BLaER1 (cell line): ENCODE results near the gene KTN1.

Experiments
- H3K27ac ChIP-seq: shearing (Covaris generic); formaldehyde crosslinking; 2 replicates; pipeline ENCODE4 v1.8.1; 2022
- H3K27me3 ChIP-seq: shearing (Covaris generic); formaldehyde crosslinking; 2 replicates; pipeline ENCODE4 v1.8.1; 2022
- H3K36me3 ChIP-seq: shearing (Covaris generic); formaldehyde crosslinking; 2 replicates; pipeline ENCODE4 v1.8.1; 2022
- H3K4me1 ChIP-seq: shearing (Covaris generic); formaldehyde crosslinking; 2 replicates; pipeline ENCODE4 v1.8.1; 2022
- H3K4me2 ChIP-seq: shearing (Covaris generic); formaldehyde crosslinking; 2 replicates; pipeline ENCODE4 v1.8.1; 2022
- H3K4me3 ChIP-seq: shearing (Covaris generic); formaldehyde crosslinking; 2 replicates; pipeline ENCODE4 v1.8.1; 2022
- H3K9ac ChIP-seq: shearing (Covaris generic); formaldehyde crosslinking; 2 replicates; pipeline ENCODE4 v1.8.1; 2022
- H3K9me3 ChIP-seq: shearing (Covaris generic); formaldehyde crosslinking; 2 replicates; pipeline ENCODE4 v1.8.1; 2022
- H4K20me1 ChIP-seq: shearing (Covaris generic); formaldehyde crosslinking; 2 replicates; pipeline ENCODE4 v1.8.1; 2022
- Cebpa-rat ChIP-seq: shearing (Covaris generic); IDR thresholded peaks from 2 replicates; pipeline ENCODE4 v1.8.1; 2022

Gene KTN1

GRCh38 chr14:55540847-55541773 is 38.9 kb upstream of the KTN1 start:
- Histone ChIP-seq H3K9me3 (peaks cover 13% of the 10 kb centered on the region), H4K20me1 (no peaks in the 10 kb centered on the region), H3K4me3 (no peak overlapping the region), H3K4me2 (no peak overlapping the region), H3K27me3 (no peaks in the 10 kb centered on the region), H3K27ac (no peak overlapping the region), H3K36me3 (no peaks in the 10 kb centered on the region), H3K9ac (no peak overlapping the region), H3K4me1 (no peaks in the 10 kb centered on the region)
- TF ChIP-seq Cebpa-rat: no peak

- no peak overlapping the region for H3K27ac ChIP-seq
- no peak overlapping the region for H3K4me3 ChIP-seq
- no peak overlapping the region for H3K4me2 ChIP-seq
- H3K4me1 ChIP-seq: no peaks in the 10 kb centered on the region
- H3K36me3 ChIP-seq: no peaks in the 10 kb centered on the region
- no peak for TF ChIP-seq Cebpa-rat
- no peaks in the 10 kb centered on the region for H4K20me1 ChIP-seq
- H3K9ac ChIP-seq: no peak overlapping the region
- no peaks in the 10 kb centered on the region for H3K9me3 ChIP-seq
- no peaks in the 10 kb centered on the region for H3K27me3 ChIP-seq
These were observed 34.2 kb upstream of the KTN1 start for GRCh38 chr14:55545779-55546178.

GRCh38 chr14:55546212-55546874 is 33.7 kb upstream of the KTN1 start:
- Histone ChIP-seq H3K27me3 (no peaks in the 10 kb centered on the region), H4K20me1 (no peaks in the 10 kb centered on the region), H3K9ac (no peak overlapping the region), H3K4me1 (no peaks in the 10 kb centered on the region), H3K27ac (no peak overlapping the region), H3K4me3 (no peak overlapping the region), H3K4me2 (no peak overlapping the region), H3K9me3 (no peaks in the 10 kb centered on the region), H3K36me3 (no peaks in the 10 kb centered on the region)
- no peak for TF ChIP-seq Cebpa-rat

- Histone ChIP-seq H3K9me3 (no peaks in the 10 kb centered on the region), H3K9ac (no peak overlapping the region), H4K20me1 (no peaks in the 10 kb centered on the region), H3K27ac (no peak overlapping the region), H3K4me3 (no peak overlapping the region), H3K4me2 (no peak overlapping the region), H3K36me3 (no peaks in the 10 kb centered on the region), H3K27me3 (no peaks in the 10 kb centered on the region), H3K4me1 (no peaks in the 10 kb centered on the region)
- no peak for TF ChIP-seq Cebpa-rat
These were observed 32.2 kb upstream of the KTN1 start for GRCh38 chr14:55547650-55548315.

- no peak overlapping the region for H3K27ac ChIP-seq
- H3K4me2 ChIP-seq: no peak overlapping the region
- no peaks in the 10 kb centered on the region for H3K4me1 ChIP-seq
- no peak for TF ChIP-seq Cebpa-rat
- 0 out of 2 replicates have a peak, but pooled peaks cover 3% of the 10 kb centered on the region for H3K36me3 ChIP-seq
- H3K27me3 ChIP-seq: no peaks in the 10 kb centered on the region
- H3K4me3 ChIP-seq: no peak overlapping the region
- no peaks in the 10 kb centered on the region for H4K20me1 ChIP-seq
- no peak overlapping the region for H3K9ac ChIP-seq
- H3K9me3 ChIP-seq: no peaks in the 10 kb centered on the region
These were observed 26.2 kb upstream of the KTN1 start for GRCh38 chr14:55553791-55554190.

GRCh38 chr14:55556929-55557623 is 22.9 kb upstream of the KTN1 start:
- TF ChIP-seq Cebpa-rat: no peak
- H3K27ac ChIP-seq: no peak overlapping the region

GRCh38 chr14:55562135-55562534 is 17.9 kb upstream of the KTN1 start:
- Histone ChIP-seq H3K27ac (no peak overlapping the region), H3K9ac (no peak overlapping the region), H3K4me2 (no peak overlapping the region), H3K27me3 (no peaks in the 10 kb centered on the region), H4K20me1 (no peaks in the 10 kb centered on the region), H3K4me3 (no peak overlapping the region), H3K9me3 (no peaks in the 10 kb centered on the region), H3K4me1 (no peaks in the 10 kb centered on the region; the same call in 1 of the 2 replicates), H3K36me3 (no peaks in the 10 kb centered on the region)
- no peak for TF ChIP-seq Cebpa-rat

More at GRCh38 chr14:55556929-55557623, 22.9 kb upstream of the KTN1 start:
- Histone ChIP-seq H3K9ac (no peak overlapping the region), H3K36me3 (0 out of 2 replicates have a peak, but pooled peaks cover 3% of the 10 kb centered on the region), H3K9me3 (no peaks in the 10 kb centered on the region), H3K4me1 (no peaks in the 10 kb centered on the region; the same call in 1 of the 2 replicates), H4K20me1 (no peaks in the 10 kb centered on the region), H3K4me2 (no peak overlapping the region), H3K4me3 (no peak overlapping the region), H3K27me3 (no peaks in the 10 kb centered on the region)

- H3K27ac ChIP-seq: no peak overlapping the region
- TF ChIP-seq Cebpa-rat: no peak
- H3K9ac ChIP-seq: no peak overlapping the region
These were observed 11.4 kb upstream of the KTN1 start for GRCh38 chr14:55568618-55569017.

GRCh38 chr14:55571125-55571889 is 8.7 kb upstream of the KTN1 start:
- Histone ChIP-seq H3K27ac (no peak overlapping the region), H4K20me1 (no peaks in the 10 kb centered on the region), H3K4me1 (no peaks in the 10 kb centered on the region), H3K4me3 (no peak overlapping the region), H3K36me3 (no peaks in the 10 kb centered on the region), H3K9ac (no peak overlapping the region), H3K27me3 (no peaks in the 10 kb centered on the region), H3K9me3 (no peaks in the 10 kb centered on the region), H3K4me2 (no peak overlapping the region)
- no peak for TF ChIP-seq Cebpa-rat

More at GRCh38 chr14:55568618-55569017, 11.4 kb upstream of the KTN1 start:
- no peak overlapping the region for H3K4me3 ChIP-seq
- H3K4me1 ChIP-seq: no peaks in the 10 kb centered on the region
- no peaks in the 10 kb centered on the region for H3K36me3 ChIP-seq
- H4K20me1 ChIP-seq: no peaks in the 10 kb centered on the region
- H3K27me3 ChIP-seq: no peaks in the 10 kb centered on the region
- no peaks in the 10 kb centered on the region for H3K9me3 ChIP-seq
- no peak overlapping the region for H3K4me2 ChIP-seq
